WERI-Rb-1 (cell line): ENCODE data around the gene ABCC5.

ENCODE experiments used
- DNase-seq: peaks from one replicate; pipeline ENCODE4 v3.0.0-alpha.2; 2020
- H3K27ac ChIP-seq: fragments of 250-450 bp; sonication (Bioruptor Pico); 2 replicates; pipeline ENCODE4 v1.5.1; 2020; ENCODE audit warnings: mild to moderate bottlenecking, moderate library complexity
- H3K27me3 ChIP-seq: fragments of 250-450 bp; sonication (Bioruptor Pico); 2 replicates; pipeline ENCODE4 v1.5.1; 2021; ENCODE audit warnings: mild to moderate bottlenecking, low read depth, moderate library complexity; ENCODE audit not compliant: insufficient read depth, severe bottlenecking
- H3K36me3 ChIP-seq: fragments of 250-450 bp; sonication (Bioruptor Pico); 2 replicates; pipeline ENCODE4 v1.5.1; 2020; ENCODE audit warnings: mild to moderate bottlenecking, moderate library complexity
- H3K4me3 ChIP-seq: 2 replicates; pipeline ENCODE4 v1.5.1; 2011; ENCODE audit warnings: low read depth, mild to moderate bottlenecking, control low read depth, low read length
- H3K9me3 ChIP-seq: fragments of 250-450 bp; sonication (Bioruptor Pico); 2 replicates; pipeline ENCODE4 v1.5.1; 2021; ENCODE audit warnings: mild to moderate bottlenecking, moderate library complexity; ENCODE audit not compliant: severe bottlenecking
- CTCF ChIP-seq: IDR thresholded peaks from 2 replicates; pipeline ENCODE4 v1.5.1; 2011; ENCODE audit warnings: low read depth, mild to moderate bottlenecking, control low read depth, inconsistent platforms, low read length

Gene ABCC5

GRCh38 chr3:183896184-183896583 lies 121.5 kb downstream of the ABCC5 start:
- no peak for TF ChIP-seq CTCF
- no peak for DNase-seq

GRCh38 chr3:183895774-183896173 lies 121.9 kb downstream of the ABCC5 start:
- Histone ChIP-seq H3K27ac (no peak overlapping the region), H3K27me3 (no peaks in the 10 kb centered on the region), H3K9me3 (no peaks in the 10 kb centered on the region), H3K4me3 (no peak overlapping the region), H3K36me3 (no peaks in the 10 kb centered on the region)
- TF ChIP-seq CTCF = no peak
- DNase-seq = no peak

More at GRCh38 chr3:183896184-183896583, 121.5 kb downstream of the ABCC5 start:
- no peaks in the 10 kb centered on the region for H3K36me3 ChIP-seq
- H3K27me3 ChIP-seq = no peaks in the 10 kb centered on the region
- H3K4me3 ChIP-seq = no peak overlapping the region
- H3K9me3 ChIP-seq = no peaks in the 10 kb centered on the region
- H3K27ac ChIP-seq = no peak overlapping the region; the same call in 1 of the 2 replicates

GRCh38 chr3:183895296-183895695 lies 122.4 kb downstream of the ABCC5 start:
- Histone ChIP-seq H3K9me3 (no peaks in the 10 kb centered on the region), H3K27me3 (no peaks in the 10 kb centered on the region), H3K27ac (no peak overlapping the region), H3K4me3 (no peak overlapping the region), H3K36me3 (no peaks in the 10 kb centered on the region)
- TF ChIP-seq CTCF = peak; percentile 73
- DNase-seq = no peak

- no peak for DNase-seq
- no peak overlapping the region for H3K4me3 ChIP-seq
- H3K36me3 ChIP-seq = no peaks in the 10 kb centered on the region
- no peaks in the 10 kb centered on the region for H3K9me3 ChIP-seq
- no peak overlapping the region for H3K27ac ChIP-seq
- H3K27me3 ChIP-seq = no peaks in the 10 kb centered on the region
- TF ChIP-seq CTCF = no peak
These were observed 125.0 kb downstream of the ABCC5 start for GRCh38 chr3:183892610-183893214.

GRCh38 chr3:183885766-183886165 lies 131.9 kb downstream of the ABCC5 start:
- no peaks in the 10 kb centered on the region for H3K36me3 ChIP-seq
- H3K27ac ChIP-seq = no peak overlapping the region
- no peak for DNase-seq
- no peak overlapping the region for H3K4me3 ChIP-seq
- no peaks in the 10 kb centered on the region for H3K27me3 ChIP-seq
- TF ChIP-seq CTCF = no peak
- no peaks in the 10 kb centered on the region for H3K9me3 ChIP-seq
